Stimulated activated CD4-positive, alpha-beta T cell treated with anti-CD3 and anti-CD28 coated beads, Interleukin-4, amount 100 ng/mL, for 48 hours (primary cell): ENCODE measurements around the gene FAIM2.

Source experiments
- DNase-seq, 2 donors: peaks; one replicate each; pipeline ENCODE4 v3.0.0-alpha.2; 2020; ENCODE audit warnings: low read depth in 2 of 2

Gene FAIM2

DNA sequence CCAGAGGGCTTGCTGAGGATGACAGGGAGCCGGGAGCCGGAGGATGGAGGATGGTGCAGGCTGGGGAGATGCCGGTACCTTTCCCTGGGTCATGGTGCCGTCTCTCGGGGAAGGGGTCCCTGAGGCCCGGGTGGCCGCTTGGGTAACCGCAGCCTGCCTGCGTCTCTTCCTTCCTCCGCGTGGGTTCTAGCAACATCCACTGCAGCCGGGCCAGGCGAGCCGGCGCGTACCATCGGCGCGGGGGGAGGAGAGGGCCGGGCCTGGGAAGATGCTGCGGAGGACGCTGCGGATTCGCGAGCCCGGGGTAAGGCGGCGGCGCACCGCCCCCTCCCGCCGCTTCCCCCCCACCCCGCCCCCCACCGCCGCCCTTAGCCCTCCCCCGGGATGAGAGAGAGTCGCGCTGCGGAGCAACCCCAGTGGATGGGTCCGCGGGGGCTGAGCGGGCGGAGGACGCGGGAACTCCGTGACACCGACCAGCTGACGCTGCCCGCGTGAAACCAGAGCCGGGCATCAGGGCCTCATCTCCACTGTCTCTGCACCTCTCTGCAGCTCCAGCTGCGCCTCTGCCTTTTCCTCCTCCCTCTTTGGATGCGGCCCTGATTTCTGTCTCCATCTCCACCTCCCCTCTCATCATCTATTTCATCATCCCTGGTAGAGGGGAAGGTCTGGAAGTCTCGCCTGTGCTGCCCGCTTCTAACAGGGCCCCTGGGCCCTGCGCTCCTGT lies at the start of gene FAIM2:
Gene FAIM2 (minus strand): TSS at position 201 of the 724 bp plus-strand sequence. CDS start 108 bp downstream, at position 93.
- peak; percentile 24 to 36 for DNase-seq

DNA sequence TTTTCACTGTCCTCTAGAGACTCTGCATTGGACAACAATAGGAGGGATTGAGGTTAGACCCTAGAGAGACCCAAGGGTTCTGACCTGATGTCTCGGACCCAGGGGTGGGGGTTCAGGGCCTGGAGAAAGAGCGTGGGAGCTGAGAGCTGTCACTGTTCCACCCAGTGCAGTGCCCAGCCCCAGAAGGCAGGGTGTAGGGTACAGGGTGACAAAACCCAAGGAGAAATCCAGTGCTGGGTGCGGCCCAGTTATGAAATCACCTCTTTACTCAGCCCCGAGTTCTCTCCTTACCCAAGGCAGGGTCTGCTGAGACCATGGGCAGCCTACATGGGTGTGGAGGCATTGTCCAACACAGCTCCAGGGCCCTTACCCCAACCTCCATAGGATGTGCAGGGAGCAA lies 49.5 kb upstream of the FAIM2 start:
- no peak for DNase-seq

DNA sequence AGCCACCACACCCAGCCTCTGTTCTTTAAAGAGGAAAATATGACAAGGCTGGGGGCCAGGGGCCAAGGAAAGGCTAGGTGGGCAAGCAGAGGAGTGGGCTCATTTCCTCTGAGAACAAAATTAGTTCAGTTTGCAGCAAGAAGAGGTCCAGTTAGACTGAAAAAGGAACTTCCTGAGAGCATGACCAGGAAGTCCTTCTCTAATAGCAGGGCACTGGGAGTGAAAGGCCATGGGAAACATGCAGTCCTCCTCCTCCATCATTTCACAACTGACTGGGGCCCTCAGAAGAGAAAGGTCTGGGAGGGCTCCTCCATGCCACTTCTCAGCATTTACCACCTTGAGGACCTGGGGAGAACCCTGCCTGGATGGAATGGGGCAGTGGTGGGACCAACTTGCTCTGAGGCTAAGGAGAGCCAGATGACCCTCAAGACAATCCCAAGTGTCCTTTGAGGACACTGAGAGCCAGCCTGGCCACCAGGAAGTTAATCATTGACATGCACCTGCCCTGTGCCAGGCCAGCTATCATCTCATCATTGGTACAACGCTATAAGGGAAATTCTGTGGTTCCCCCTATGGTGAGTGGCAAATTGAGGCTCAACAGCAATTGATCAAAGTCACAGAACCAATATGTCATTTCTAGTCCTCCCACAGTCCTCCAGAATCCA lies 48.8 kb upstream of the FAIM2 start:
- no peak for DNase-seq

DNA sequence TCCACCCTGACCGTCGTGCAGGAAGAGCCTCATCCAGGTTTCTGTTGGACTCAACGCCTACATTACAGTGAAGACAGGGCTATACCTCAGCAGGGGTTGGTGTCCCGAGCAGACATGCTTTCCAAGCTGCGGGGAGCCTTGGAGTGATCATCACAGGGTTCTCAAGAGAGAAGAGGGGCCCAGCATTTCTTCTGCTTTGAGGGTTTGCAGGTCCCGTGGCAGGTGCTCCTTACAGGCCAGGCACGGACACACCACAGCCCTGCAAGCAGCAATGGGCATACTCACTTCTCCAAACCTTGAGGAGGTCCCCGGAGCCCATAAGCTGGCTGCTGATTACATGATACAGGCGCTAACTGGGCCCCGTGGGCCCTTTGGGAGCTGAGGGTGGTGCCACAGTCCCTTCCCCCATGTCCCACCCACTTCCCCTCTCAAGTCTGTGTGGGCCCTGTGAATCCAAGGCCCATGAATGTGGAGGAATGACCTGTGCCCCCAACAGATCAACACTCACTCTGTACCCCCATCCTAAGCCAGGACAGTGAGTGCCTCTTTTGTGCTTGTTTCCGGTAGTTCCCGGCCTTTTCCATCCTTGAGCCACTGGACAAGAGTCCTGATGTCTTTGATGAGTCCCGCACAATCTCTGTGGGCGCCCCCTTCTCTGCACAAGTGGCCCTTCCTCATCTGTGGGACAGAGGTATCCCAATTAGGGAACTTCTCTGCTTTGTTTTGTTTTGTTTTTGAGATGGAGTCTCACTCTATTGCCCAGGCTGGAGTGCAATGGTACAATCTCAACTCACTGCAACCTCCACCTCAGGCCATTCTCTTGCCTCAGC lies 47.9 kb upstream of the FAIM2 start:
- no peak for DNase-seq

DNA sequence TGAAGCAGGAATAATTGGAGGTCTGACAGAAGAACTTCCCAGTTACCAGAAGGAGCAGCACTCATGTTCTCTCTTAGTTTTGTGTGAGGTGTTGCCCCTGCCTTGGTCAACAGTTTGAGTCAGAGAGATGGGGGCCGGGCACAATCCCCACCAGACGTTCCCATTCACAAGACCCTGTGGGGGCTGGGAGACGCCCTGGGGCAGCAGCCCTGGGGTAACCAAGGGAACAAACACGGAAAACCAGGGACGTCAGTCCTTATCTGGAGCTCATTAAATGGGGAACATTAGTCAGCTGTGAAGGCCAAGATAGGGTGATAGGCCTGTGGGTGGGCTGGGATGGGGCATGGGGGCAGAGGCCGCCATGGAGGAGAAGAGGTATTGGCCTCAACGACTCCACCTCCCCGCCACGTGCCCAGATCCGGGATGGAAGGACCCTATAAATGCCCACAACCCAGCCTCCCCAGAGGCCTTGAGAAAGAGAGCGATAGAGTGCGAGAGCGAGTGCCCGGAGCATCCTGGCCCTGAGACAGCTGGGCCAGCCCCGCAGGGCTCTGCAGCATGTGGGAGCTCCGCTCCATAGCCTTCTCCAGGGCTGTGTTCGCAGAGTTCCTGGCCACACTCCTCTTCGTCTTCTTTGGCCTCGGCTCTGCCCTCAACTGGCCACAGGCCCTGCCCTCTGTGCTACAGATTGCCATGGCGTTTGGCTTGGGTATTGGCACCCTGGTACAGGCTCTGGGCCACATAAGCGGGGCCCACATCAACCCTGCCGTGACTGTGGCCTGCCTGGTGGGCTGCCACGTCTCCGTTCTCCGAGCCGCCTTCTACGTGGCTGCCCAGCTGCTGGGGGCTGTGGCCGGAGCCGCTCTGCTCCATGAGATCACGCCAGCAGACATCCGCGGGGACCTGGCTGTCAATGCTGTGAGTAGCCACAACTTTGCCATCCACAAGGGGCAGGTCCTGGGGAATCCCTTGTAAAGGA lies 46.9 kb upstream of the FAIM2 start, which contains the start of gene AQP2:
Gene AQP2 (plus strand): TSS at position 465 of the 979 bp plus-strand sequence. CDS start 94 bp downstream, at position 559.
- DNase-seq = no peak

DNA sequence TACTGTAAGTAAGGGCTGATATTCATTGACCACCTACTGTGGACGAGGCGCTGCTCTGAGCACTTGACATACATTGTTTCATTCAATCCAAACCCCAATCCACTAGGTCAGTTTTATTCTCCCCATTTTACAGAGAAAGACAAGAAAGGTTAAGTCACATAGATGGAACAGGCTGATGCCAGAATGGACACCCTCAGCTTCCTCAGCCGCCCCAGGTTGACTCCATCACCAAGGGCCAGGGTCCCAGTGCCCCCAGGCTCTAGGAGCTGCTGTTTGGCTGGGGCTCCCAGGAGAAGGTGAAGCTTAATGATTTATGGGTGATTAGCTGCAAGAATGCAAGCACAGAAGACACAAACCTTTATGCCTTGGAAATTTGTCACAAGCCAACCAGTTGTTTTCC lies 46.2 kb upstream of the FAIM2 start:
- no peak for DNase-seq

DNA sequence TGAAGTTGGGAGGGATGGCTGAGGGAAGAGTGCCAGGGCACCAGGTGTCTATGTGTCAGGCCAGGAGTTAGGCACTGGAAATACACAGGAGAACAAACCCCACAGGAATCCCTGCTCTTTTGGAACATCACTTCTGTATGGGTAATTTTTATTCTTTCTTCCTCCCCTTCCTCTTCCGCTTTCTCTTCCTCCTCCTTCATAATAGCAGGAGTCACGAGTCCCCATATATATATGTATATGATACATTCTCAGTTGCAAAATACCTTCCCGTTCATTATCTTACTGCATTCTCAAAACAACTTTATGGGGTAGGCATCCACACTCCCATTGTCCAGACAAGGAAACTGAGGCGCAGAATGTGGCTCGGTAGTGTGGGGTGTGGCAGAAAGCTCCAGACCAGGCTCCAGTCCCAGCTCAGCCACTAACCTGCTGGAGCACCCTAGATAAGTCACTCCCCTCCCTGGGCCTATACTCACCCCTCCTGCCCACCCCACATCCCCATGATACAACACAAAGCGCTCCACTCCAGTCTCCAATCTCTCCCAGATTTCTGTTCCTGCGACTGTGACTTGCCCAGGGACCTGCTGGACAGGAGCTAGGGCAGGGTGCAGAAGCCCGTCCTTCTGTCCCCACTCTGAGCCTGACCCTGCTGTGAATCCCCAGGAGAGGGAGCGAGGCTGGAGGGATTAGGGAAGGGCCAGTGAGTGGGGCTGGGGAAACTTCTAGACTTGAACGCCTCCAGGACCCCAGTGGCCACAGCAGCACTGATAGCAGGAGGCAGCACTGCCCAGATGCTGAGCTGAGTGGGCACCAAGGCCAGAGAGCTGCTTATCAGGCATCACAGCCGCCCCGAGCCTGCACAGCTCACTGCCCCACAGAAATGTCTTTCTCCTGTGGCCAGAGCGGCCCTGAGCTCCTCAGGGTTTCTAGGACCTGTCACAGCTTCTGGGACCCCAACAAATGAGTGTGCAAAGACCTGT lies 45.5 kb upstream of the FAIM2 start:
- DNase-seq = no peak

DNA sequence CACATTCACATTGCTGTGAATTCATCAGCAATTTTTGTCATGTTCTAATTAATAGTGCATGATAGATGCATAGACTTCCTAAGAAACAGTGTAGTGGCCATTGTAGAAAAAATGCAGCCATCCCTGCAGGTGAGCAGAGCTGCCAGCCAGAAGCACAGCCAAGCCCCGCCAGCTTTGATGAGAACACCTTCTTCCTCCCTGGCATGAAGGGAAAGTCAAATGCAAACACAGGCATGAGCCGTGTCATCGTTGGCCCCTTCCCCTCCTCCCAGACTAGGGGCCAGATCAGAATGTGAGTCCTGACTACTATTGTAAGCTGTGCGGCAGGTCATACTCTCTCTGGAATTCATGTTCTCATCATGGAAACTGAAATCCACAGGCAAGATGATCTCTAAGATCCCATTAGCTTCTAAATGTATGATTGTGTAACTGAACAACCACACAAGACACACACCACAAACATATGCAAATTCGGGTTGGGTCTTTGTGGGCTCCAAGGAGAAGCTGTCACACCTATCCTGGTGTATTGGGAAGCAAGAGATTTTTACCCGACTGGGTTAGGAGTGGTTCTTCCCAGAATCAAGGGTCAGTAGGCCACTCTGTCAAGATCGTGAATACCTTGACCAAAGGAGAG lies 44.0 kb upstream of the FAIM2 start:
- no peak for DNase-seq

DNA sequence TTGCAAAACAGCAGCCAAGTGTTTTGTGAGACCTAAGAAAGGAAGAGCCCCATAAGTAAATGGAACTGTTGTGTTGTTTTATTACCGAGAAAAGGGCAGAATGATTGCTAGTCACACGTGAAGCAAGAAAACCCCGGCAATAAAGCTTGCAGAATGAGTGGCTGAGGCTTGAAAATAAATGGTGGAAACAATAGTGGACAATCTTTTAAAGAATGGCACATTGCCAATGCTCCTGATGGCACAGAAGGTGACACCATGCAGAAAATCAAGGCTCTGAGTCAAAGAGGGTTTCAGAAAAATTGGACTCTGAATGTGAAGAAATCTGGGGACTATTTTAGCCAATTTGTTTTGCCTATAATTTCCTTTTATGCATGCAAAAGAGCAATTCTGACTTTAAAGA lies 42.8 kb upstream of the FAIM2 start:
- no peak for DNase-seq

DNA sequence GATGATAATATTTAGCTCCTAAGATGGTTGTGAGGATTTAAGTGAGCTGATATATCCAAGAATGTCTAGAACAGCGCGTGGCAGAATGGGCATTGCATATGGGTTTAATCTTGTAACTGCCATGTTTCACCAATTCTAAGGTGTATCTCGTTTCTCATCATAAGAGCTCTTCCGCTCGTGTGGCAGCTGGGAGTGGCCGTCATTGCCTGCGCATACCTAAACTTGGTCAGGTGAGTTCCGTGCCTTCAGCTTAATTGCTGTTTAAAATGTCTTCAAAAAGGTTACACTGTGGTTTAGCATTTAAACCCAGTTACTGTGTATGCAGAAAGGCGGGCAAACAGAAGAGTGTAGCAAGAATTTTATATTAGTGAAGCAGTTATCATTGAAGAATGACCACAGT lies 42.4 kb upstream of the FAIM2 start:
- DNase-seq = no peak

DNA sequence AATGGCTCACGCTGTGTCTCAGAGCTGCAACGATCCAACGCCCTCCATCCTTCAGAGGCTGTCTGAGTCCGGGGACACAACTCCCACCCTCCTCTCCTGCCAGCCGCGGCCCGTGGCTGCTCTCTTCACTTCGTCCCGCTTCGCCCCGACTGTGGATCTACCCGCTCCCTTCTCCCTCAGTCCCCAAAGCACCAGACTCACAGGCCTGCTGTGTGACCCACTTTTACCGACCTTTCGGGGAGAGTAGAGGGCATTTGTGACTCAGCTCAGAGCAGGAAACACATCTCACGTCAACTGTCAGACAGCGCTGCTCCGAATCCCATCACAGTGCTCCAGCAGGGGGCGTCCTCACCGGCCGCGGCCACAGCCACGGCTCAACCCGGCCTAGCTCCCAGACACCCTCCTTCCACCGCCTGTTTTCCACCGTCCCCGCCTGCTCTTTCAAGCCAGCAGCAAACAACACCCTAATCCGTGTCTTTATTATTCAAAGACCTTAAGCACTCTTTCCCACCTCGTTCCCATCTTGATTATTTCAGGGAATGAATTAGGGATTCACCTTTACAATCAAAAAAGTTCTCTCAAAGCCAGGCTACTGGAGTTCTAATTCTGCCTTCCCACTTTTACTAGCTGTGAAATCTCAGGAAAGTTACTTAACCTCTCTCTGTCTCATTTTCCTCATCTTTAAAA lies 41.8 kb upstream of the FAIM2 start:
- peak; percentile 87 to 91 for DNase-seq

DNA sequence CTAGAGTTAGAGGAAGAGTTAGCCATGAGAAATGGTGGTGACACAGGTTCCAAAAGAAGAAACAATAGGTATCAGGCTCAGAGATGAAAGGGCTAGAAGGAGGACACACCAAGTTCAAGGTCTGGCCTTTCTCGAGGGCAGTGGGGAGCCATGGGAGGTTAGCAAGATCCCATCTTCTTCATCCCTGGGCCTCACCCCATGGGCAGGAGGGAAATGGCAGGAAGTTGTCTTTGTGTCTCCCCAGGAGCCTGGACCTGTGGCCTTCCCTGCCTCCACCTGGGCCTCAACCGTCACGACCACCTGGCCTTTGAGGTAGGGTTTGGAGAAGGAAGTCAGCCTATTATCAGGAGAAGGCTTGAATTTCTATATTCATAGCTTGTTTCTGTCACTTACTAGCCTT lies 41.0 kb upstream of the FAIM2 start:
- no peak for DNase-seq

DNA sequence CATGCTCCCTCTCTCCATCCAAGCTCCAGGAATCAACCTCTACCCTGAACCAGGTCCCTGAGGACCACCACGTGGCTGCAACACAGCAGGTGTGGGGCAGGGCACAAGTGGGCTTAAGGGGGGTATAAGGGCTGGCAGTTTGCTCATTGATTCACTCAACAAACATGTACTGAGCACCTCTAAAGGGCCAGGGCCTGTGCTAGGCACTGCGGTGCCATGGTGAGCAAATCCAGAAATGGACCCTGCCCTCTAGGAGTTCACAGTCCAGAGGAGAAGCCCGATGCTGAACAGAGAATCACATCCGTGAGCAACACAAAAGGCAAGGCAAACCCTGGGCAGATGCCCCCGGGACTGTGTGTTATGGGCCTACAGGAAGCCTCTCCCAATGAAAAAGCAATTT lies 40.3 kb upstream of the FAIM2 start:
- no peak for DNase-seq

DNA sequence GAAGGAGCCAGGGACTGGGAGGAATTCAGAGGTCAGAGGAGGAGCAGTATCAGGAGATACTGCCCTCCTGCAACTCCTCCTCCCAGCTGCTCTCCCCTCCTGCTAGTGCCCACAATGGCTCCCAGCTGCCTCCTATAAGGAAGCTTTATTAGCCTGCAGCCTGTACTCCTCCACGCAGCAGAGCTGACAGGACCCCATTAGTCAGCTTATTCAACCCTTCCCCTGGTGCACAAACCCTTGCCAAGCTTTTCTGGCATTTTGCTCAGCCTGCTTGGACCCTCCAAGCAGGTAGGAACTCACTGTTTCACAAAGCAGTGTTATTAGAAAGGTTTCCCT lies 39.9 kb upstream of the FAIM2 start:
- DNase-seq = no peak

DNA sequence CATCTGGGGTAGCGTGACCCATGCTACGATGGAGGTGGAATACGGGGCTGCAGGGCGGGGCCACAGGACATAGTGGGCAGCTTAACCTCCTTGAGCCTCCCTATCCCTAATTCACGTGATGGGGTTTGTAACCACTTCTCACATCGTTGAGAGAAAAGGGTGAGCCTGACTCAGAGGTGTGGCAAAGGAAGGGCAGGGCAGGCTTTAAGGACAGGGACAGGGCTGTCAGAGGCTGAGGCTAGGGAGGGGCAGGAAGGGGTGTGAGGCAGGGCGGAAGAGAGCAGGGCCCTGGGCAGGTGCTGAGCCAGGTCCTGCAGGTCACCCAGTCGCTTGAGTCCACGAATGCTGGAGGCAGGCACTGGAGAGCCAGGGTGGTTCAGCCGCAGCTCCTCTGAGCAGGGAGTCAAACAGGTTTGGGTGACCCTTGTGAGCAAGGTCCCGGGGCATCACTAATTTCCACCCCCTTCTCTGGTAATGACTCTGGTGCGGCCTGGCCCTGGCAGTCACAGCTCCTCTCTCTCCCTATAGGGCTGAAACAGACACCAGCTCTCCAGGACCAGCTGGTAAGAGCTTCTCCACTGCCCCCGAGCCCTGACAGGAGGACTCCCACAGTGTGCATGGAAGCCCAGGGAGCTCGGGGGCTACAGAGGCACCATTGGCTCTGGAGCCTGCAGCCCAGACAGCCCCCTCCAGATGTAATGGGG lies 39.4 kb upstream of the FAIM2 start:
- DNase-seq = no peak

DNA sequence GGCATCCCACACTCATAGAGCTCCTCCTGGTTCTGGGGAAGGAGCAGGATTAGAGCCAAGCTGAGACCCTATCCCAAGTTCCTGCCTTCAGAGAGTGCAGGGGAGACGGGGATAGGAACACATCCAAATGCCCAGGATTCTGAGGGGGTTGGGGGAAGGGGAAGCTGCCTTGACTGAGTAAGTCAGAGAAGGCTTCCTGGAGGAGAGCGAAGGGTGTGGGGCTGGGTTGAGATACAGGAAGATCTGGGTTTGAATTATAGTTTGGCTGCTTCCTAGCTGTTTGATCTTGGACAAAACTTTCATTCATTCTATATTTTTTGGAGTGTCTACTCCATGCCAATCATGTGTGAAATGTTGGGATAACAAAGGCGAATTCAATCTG lies 38.8 kb upstream of the FAIM2 start:
- DNase-seq = no peak

DNA sequence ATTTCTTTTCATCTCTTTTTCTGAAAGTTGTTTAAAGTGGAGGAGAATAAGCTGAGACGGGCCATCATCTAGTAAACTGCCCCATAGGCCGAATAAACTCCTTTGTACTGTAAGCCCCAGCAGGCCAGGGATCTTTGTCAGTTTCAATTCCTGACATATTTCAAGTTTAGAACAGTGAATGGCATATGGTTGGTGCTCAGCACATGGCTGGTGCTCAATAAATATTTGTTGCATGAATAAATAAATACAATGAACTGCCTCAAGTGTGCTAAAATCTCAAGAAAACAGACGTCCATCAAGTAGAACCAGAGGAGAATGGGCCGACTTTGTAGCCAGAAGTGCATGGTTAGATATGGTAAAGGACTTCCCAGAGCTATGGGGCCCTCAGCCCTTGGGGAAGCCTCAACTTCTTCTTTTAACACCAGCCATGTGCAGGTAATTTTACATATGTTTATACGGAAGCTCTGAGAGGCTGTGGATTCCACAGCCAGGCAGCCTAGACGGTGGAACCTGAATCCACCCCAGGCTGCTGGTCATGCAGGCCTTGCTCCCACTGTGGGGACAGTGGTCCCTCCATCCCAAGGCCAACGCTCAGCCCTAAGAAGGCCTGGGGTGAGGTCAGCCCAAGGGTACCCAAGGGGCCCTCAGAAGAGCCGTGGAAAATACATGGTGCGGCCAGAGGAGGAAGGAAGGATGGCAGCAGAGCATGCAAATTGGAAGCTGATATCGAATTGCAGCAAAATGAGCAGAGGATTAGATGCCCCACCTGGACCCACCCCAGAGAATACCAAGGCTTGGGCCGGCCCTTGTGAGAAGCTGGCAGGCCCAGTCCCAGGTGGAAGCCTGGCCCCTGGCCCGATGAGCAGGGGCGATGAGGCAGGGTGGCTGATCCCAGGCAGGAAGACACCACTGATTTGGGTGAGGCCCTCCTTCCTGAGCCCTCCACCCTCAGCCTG lies 38.1 kb upstream of the FAIM2 start:
- DNase-seq = no peak
